ENCODE measurements around the gene ELOVL7. TPM values are rescaled to one million over a fixed set of nuclear protein-coding genes. Genes with fewer than 3 reads are reported as not detected.
"Not testable (repeated sequence)": the region's sequence is repeated elsewhere in the genome, so short reads cannot be mapped to it uniquely, and the experiment has no call there.

Gene ELOVL7
- total and polyA plus RNA-seq, 10 of the 15 experiments (the other 5 are each of a cell fraction or from before 2014, with no cell fraction given) = 0.26 to 1.2 (median 0.92) TPM

DNA sequence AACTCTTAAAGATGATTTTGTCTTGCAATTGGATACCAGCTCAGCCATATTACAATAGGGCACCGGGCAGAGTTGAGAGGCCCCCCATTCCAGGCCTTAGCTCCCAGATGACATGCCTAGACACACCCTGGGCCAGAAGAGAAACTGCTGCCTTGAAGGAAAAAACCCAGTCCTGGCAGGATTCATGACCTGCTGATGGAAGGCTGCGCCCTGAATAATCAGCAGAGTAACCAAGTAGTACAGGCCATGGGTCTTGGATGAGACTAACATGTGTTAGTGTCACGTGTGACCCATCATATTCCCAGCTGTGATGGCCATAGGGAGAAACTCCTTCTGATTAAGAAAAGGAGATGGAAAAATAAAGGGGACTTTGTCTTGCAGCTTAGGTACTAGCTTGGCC lies 105.1 kb downstream of the ELOVL7 start (continued):
- TF ChIP-seq ASH2L (IDR thresholded peaks at IDR 0.05; ENCODE audit: borderline replicate concordance, low read depth) (no peak), NR2C1 (IDR thresholded peaks at IDR 0.05) (no peak), SUPT20H (IDR thresholded peaks at IDR 0.05; ENCODE audit: borderline replicate concordance, control insufficient read depth, low read depth, low read length) (no peak)

DNA sequence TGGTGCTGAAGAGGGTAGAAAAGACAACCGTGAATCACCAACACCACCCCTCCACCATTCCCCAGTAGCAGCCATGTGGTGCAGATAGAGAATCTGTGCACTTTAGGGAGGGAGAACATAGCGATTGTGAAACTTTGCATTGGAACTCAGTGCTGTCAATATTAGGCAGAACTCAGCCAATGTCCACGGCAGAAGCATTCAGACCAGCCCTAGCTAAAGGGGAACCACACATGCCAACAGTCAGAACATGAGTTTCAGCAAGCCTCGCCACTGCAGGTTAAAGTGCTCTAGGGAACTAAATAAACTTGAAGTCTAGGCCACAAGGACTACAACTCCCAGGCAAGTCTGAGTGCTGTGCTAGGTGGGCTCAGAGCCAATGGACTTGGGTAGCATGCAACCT lies 105.6 kb downstream of the ELOVL7 start:
- in situ Hi-C loops (cut with MboI) = no loop called here
- intact Hi-C loops (cut with micrococcal nuclease; ENCODE audit: unreplicated experiment) = no loop called here
- no peak for FAIRE-seq
- 13% methylated on average over 4 of the region's 4 CpGs for WGBS (ENCODE audit: insufficient coverage, insufficient replicate concordance, low lambda C conversion rate, missing lambda C conversion rate)
- BruUV-seq (replicated peaks) = no TSS peak
- H3K27me3 ChIP-seq (replicated peaks in 1 of 2; ENCODE audit: control insufficient read depth in 2 of 2, insufficient read depth in 2 of 2, low read length in 1 of 2) = no peaks in the 10 kb centered on the region
- RAD21 ChIA-PET (ENCODE audit: unreplicated experiment) = no interaction called here
- POLR2A ChIA-PET = no interaction called here
- ATAC-seq = peak; percentile 71
- no peaks in the 10 kb centered on the region for H3K36me3 ChIP-seq (ENCODE audit: control insufficient read depth in 2 of 2, insufficient read depth in 2 of 2, low read length in 1 of 2)
- H3K4me3 ChIP-seq = no peak overlapping the region
- DNase-seq (ENCODE audit: low read depth, low spot score) = peak; percentile 7
- no peak overlapping the region for H3K9ac ChIP-seq (ENCODE audit: control insufficient read depth, insufficient read depth, low read length)
- H2AFZ ChIP-seq (ENCODE audit: control insufficient read depth, low read depth, low read length) = no peak overlapping the region
- CTCF ChIA-PET = no interaction called here
- H3K9me3 ChIP-seq (replicated peaks; ENCODE audit: control insufficient read depth, insufficient read depth, low read length) = peaks cover 3% of the 10 kb centered on the region; the same call in 2 of the 3 replicates
- no peaks in the 10 kb centered on the region for H3K79me2 ChIP-seq (ENCODE audit: control insufficient read depth, insufficient read depth, low read length)
- no peak for TF ChIP-seq ATF2 (IDR thresholded peaks at IDR 0.05; ENCODE audit: low read length)
- no peak for TF ChIP-seq TCF7 (IDR thresholded peaks at IDR 0.05; ENCODE audit: borderline replicate concordance)
- TF ChIP-seq PKNOX1 (IDR thresholded peaks at IDR 0.05) = peak; percentile 68
- TF ChIP-seq RFX5 (IDR thresholded peaks at IDR 0.05; ENCODE audit: low read depth, low read length) = no peak
- TF ChIP-seq PBX3 (IDR thresholded peaks at IDR 0.05; ENCODE audit: insufficient replicate concordance, low read depth, low read length) = peak; percentile 41
- H3K4me2 ChIP-seq (ENCODE audit: control insufficient read depth, insufficient read depth) = no peak overlapping the region
- no peaks in the 10 kb centered on the region for H4K20me1 ChIP-seq (ENCODE audit: control insufficient read depth, insufficient read depth)
- SMC1A ChIA-PET (ENCODE audit: uncharacterized antibody, unreplicated experiment) = no interaction called here
- H3K27ac ChIP-seq (ENCODE audit: control insufficient read depth, insufficient read depth) = no peak overlapping the region
- no peaks in the 10 kb centered on the region for H3K4me1 ChIP-seq (ENCODE audit: control insufficient read depth, insufficient read depth, low read length)

DNA sequence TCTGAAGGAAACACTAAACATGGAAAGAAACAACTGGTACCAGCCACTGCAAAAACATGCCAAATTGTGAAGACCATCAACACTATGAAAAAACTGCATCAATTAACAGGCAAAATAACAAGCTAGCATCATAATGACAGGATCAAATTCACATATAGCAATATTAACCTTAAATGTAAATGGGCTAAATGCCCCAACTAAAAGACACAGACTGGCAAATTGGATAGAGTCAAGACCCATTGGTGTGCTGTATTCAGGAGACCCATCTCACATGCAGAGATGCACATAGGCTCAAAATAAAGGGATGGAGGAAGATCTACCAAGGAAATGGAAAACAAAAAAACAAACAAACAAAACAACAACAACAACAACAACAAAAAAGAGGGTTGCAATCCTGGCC lies 113.2 kb downstream of the ELOVL7 start:
- H2AFZ ChIP-seq (ENCODE audit: control insufficient read depth, low read depth, low read length); H3K9ac ChIP-seq (ENCODE audit: control insufficient read depth, insufficient read depth, low read length); ATAC-seq; H3K27me3 ChIP-seq (replicated peaks in 1 of 2; ENCODE audit: control insufficient read depth in 2 of 2, insufficient read depth in 2 of 2, low read length in 1 of 2); RAD21 ChIA-PET (ENCODE audit: unreplicated experiment); CTCF ChIA-PET; H3K36me3 ChIP-seq (ENCODE audit: control insufficient read depth in 2 of 2, insufficient read depth in 2 of 2, low read length in 1 of 2); POLR2A ChIA-PET; FAIRE-seq; in situ Hi-C loops (cut with MboI); H3K9me3 ChIP-seq (replicated peaks; ENCODE audit: control insufficient read depth, insufficient read depth, low read length); H3K4me1 ChIP-seq (ENCODE audit: control insufficient read depth, insufficient read depth, low read length); H3K4me2 ChIP-seq (ENCODE audit: control insufficient read depth, insufficient read depth); DNase-seq (ENCODE audit: low read depth, low spot score); H4K20me1 ChIP-seq (ENCODE audit: control insufficient read depth, insufficient read depth); intact Hi-C loops (cut with micrococcal nuclease; ENCODE audit: unreplicated experiment); SMC1A ChIA-PET (ENCODE audit: uncharacterized antibody, unreplicated experiment); BruUV-seq (replicated peaks); H3K4me3 ChIP-seq; H3K79me2 ChIP-seq (ENCODE audit: control insufficient read depth, insufficient read depth, low read length); H3K27ac ChIP-seq (ENCODE audit: control insufficient read depth, insufficient read depth): not testable (repeated sequence)
